KMS-11 (cell line): ENCODE results near the gene ZNF28.
"Not testable (repeated sequence)": the region's sequence is repeated elsewhere in the genome, so short reads cannot be mapped to it uniquely, and the experiment has no call there.

ENCODE experiments used
- H2AFZ ChIP-seq: fragments of 200-600 bp; sonication (generic); 2 replicates; pipeline ENCODE4 v1.6.1; 2016; ENCODE audit warnings: antibody characterized with exemption, mixed run types, low read depth
- H3K27ac ChIP-seq: fragments of 200-600 bp; sonication (generic); 2 replicates; pipeline ENCODE4 v1.6.1; 2016; ENCODE audit warnings: mild to moderate bottlenecking, mixed run types
- H3K27me3 ChIP-seq: fragments of 200-600 bp; sonication (generic); 2 replicates; pipeline ENCODE4 v1.6.1; 2017; ENCODE audit warnings: mild to moderate bottlenecking, low read depth, mixed run types, moderate library complexity; ENCODE audit not compliant: insufficient read depth
- H3K36me3 ChIP-seq: fragments of 200-600 bp; sonication (generic); 2 replicates; pipeline ENCODE4 v1.6.1; 2017; ENCODE audit warnings: mild to moderate bottlenecking, mixed run types; ENCODE audit not compliant: insufficient read depth
- H3K4me1 ChIP-seq: fragments of 200-600 bp; sonication (generic); 2 replicates; pipeline ENCODE4 v1.6.1; 2016; ENCODE audit warnings: mild to moderate bottlenecking, low read depth, mixed run types; ENCODE audit not compliant: poor library complexity, severe bottlenecking
- H3K4me2 ChIP-seq: fragments of 200-600 bp; sonication (generic); 2 replicates; pipeline ENCODE4 v1.7.0; 2016; ENCODE audit warnings: mild to moderate bottlenecking, mixed run types
- H3K4me3 ChIP-seq: fragments of 200-600 bp; sonication (generic); IDR thresholded peaks from 2 replicates; pipeline ENCODE4 v1.6.1; 2017; ENCODE audit warnings: low read depth, low read length, mixed read lengths; ENCODE audit not compliant: insufficient read depth
- H3K79me2 ChIP-seq: fragments of 200-600 bp; sonication (generic); 2 replicates; pipeline ENCODE4 v1.6.1; 2016; ENCODE audit warnings: low read depth, mixed run types; ENCODE audit not compliant: insufficient read depth
- H3K9ac ChIP-seq: fragments of 200-600 bp; sonication (generic); 2 replicates; pipeline ENCODE4 v1.6.1; 2016; ENCODE audit warnings: mild to moderate bottlenecking, mixed run types
- H4K20me1 ChIP-seq: fragments of 200-600 bp; sonication (generic); 2 replicates; pipeline ENCODE4 v1.6.1; 2016; ENCODE audit warnings: mild to moderate bottlenecking, mixed run types; ENCODE audit not compliant: insufficient read depth

The ZNF28 gene

DNA sequence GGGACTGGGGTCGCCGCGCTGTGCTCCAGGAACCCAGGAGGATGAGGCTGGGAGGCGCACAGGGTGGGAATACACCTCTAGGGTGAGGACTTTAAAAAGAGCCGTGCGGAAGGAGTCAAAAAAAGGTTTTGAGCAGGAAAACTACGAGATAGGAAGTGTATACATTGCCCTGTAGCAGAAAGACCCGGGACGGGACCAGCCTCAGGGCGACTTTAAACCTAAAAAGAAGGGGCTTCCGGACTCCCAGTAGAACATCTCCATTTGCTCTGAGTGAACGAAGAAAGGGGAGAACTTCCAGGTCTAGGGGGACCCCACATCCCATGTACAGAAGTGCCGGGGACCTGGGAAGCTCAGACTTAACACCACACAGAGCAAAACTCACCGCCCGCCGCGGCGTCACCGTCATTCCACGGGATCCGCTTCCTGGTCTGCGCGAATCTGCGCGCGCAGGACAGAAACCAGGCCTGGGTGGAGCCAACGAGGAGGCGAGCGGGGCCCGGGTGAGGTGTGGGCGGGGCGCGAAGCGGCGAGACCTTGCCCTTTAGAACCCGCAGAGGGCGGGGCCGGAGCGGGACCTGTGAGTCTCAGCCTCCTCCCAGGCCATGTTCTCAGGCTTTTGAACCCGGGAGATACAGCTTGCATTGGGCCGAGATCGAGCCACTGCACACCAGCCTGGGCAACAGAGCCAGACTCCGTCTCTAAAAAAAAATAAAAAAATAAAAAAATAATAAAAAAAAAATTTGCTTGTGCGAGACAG lies at the start of gene ZNF28:
ZNF28 (minus strand) TSS at position 430 of the 757 bp plus-strand sequence. CDS start 3,675 bp downstream, outside the sequence.
- peak within 1 kb of the TSS; percentile 34; the same call in 1 of the 2 replicates for H2AFZ ChIP-seq
- H3K9ac ChIP-seq, H3K79me2 ChIP-seq, H3K27me3 ChIP-seq, H3K4me2 ChIP-seq, H3K27ac ChIP-seq, H3K4me3 ChIP-seq, H3K4me1 ChIP-seq, H4K20me1 ChIP-seq, H3K36me3 ChIP-seq: not testable (repeated sequence)

DNA sequence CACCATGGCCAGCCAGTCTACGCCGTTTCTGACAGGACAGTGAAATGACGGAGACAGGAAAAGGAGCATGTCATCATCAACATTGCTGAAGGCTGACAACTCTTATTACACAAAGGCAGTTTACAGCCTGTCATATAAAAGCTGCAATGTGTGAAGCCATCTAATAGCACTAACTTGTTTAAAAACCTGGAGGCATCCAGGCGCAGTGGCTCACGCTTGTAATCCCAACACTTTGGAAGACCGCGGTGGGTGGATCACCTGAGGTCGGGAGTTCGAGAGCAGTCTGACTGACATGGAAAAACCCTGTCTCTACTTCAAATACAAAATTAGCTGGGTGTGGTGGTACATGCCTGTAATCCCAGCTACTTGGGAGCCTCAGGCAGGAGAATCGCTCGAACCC lies 46.6 kb upstream of the ZNF28 start:
- H3K4me2 ChIP-seq: not testable (repeated sequence)

DNA sequence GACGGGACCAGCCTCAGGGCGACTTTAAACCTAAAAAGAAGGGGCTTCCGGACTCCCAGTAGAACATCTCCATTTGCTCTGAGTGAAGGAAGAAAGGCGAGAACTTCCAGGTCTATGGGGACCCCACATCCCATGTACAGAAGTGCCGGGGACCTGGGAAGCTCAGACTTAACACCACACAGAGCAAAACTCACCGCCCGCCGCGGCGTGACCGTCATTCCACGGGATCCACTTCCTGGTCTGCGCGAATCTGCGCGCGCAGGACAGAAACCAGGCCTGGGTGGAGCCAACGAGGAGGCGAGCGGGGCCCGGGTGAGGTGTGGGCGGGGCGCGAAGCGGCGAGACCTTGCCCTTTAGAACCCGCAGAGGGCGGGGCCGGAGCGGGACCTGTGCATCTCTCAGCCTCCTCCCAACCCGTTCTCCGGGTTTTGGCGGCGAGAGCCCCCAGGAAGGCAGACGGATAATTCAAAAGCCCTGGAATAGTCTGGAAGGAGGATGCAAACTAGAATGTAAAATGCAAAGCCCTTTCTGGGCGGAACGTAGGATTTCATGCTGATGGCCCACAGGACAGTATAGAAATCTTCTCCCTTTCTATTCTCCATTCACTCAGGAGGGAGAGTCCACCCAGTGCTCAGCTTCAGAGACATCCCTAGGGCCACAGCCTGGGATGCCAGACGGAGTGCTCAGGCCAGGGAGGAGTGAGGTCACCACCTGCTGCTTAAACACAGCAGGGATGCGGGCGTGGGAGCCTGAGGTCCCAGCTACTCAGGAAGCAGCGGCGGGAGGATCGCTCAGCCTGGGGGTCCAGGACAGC lies 36.2 kb upstream of the ZNF28 start, which contains the start of gene ZNF468:
ZNF468 (minus strand) TSS at position 242 of the 814 bp plus-strand sequence. CDS start 3,347 bp downstream, outside the sequence.
- H3K4me3 ChIP-seq: not testable (repeated sequence)
- Histone ChIP-seq H3K9ac (peak within 1 kb of the TSS; percentile 60; the same call in 1 of the 2 replicates), H3K27ac (peak within 1 kb of the TSS; percentile 26; the same call in 1 of the 2 replicates)

More for the DNA sequence above, 46.6 kb upstream of the ZNF28 start:
- not testable (repeated sequence) for H3K9ac ChIP-seq, H3K36me3 ChIP-seq, H3K27ac ChIP-seq, H3K27me3 ChIP-seq, H3K79me2 ChIP-seq, H2AFZ ChIP-seq, H3K4me3 ChIP-seq, H4K20me1 ChIP-seq, H3K4me1 ChIP-seq

DNA sequence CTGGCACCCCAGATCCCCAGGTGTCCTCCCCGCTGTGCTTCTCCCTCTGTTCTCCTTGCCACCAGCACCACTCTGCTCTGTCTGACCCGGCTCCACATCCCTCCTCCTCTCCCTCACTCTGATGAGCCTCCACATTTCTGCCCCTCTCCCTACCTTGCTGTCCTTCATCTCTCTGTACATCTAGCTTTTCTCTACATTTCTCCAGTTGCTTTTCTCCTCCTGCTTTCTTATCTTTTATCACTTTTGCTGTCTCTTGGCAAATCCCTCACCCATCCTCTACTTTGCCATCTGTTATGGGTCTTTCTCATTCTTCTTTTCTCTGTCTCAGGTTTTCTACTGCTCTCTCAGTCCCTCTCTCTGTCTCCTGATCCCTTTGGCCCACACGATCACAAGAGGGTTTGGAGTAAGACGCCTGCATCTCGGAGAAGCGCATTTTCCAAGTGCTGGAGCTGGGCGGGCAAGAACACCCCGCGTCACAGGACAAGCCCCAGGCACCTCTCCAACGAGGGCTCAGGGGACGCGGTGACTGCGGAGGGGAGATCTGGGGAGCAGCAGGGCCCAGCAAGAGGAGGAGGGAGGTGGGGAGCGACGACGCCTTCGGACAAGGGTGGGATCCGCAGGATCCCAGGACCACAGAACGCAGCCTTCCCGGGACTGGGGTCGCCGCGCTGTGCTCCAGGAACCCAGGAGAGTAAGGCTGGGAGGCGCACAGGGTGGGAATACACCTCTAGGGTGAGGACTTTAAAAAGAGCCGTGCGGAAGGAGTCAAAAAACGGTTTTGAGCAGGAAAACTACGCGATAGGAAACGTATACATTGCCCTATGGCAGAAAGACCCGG lies 35.3 kb upstream of the ZNF28 start:
- Histone ChIP-seq H3K27ac (peak overlapping the region; percentile 26; the same call in 1 of the 2 replicates), H3K9ac (peak overlapping the region; percentile 60; the same call in 1 of the 2 replicates), H3K4me2 (peak overlapping the region; percentile 56; the same call in 1 of the 2 replicates), H2AFZ (peak overlapping the region; percentile 78)
- not testable (repeated sequence) for H3K27me3 ChIP-seq, H4K20me1 ChIP-seq, H3K4me1 ChIP-seq, H3K79me2 ChIP-seq, H3K36me3 ChIP-seq, H3K4me3 ChIP-seq

More for the DNA sequence above, 36.2 kb upstream of the ZNF28 start, which contains the start of gene ZNF468:
- not testable (repeated sequence) for H3K36me3 ChIP-seq, H4K20me1 ChIP-seq, H3K27me3 ChIP-seq, H3K4me1 ChIP-seq, H3K79me2 ChIP-seq
- Histone ChIP-seq H3K4me2 (peak within 1 kb of the TSS; percentile 56; the same call in 1 of the 2 replicates), H2AFZ (peak within 1 kb of the TSS; percentile 78)

DNA sequence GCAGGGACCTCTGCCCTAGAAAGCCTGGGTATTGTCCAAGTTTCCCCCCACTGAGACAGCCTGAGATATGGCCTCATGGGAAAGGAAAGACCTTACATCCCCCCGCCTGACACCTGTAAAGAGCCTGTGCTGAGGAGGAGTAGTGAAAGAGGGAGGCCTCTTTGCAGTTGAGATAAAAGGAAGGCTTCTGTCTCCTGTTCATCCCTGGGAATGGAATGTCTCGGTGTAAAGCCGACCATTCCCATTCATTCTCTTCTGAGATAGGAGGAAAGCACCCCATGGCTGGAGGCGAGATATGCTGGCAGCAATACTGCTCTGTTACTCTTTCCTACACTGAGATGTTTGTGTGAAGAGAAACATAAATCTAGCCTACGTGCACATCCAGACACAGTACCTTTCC lies 25.9 kb upstream of the ZNF28 start:
- H3K4me3 ChIP-seq, H3K9ac ChIP-seq, H3K27ac ChIP-seq, H3K4me1 ChIP-seq, H2AFZ ChIP-seq, H3K27me3 ChIP-seq, H3K79me2 ChIP-seq, H4K20me1 ChIP-seq, H3K4me2 ChIP-seq: not testable (repeated sequence)
- peaks cover 15% of the 10 kb centered on the region; the same call in 1 of the 2 replicates for H3K36me3 ChIP-seq

DNA sequence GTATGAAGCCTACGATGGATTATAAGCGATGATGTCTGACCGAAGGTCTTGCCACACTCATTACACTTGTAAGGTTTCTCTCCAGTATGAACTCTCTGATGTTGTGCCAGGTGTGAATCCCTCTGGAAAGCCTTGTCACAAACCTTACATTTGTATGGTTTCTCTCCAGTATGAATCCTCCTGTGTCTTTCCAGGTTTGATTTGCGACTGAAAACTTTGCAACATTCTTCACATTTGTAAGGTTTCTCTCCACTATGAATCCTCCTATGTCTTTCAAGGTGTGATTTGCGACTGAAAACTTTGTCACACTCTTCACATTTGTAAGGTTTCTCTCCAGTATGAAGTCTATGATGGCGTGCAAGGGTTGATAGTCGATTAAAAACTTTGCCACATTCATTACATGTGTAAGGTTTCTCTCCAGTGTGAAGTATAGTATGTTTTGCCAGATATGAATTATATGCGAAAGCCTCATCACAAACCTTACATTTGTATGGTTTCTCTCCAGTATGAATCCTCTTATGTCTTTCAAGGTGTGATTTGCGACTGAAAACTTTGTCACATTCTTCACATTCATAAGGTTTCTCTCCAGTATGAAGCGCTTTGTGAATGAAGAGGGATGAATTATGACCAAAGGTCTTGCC lies 19.5 kb upstream of the ZNF28 start:
- H3K27ac ChIP-seq, H3K4me1 ChIP-seq: not testable (repeated sequence)

DNA sequence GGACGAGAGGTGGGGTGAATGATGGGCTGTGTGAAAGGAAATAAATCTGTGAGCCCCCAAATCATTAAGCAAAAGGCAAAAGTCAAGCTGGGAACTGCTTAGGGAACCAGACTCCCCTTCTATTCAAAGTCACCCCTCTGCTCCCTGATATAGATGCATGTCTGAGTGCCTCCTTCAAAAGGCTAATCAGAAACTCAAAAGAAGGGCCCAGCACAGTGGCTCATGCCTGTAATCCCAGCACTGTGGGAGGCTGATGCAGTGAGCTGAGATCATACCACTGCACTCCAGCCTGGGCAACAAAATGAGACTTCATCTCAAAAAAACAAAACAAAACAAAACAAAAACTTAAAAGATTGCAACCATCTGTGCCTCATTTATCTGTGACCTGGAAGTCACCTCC lies 12.9 kb upstream of the ZNF28 start:
- H2AFZ ChIP-seq, H3K36me3 ChIP-seq, H3K4me3 ChIP-seq, H3K4me1 ChIP-seq, H3K27ac ChIP-seq, H4K20me1 ChIP-seq, H3K9ac ChIP-seq, H3K4me2 ChIP-seq, H3K27me3 ChIP-seq, H3K79me2 ChIP-seq: not testable (repeated sequence)

More for the DNA sequence above, 19.5 kb upstream of the ZNF28 start:
- peaks cover 11% of the 10 kb centered on the region; the same call in 1 of the 2 replicates for H3K36me3 ChIP-seq
- H2AFZ ChIP-seq, H4K20me1 ChIP-seq, H3K27me3 ChIP-seq, H3K9ac ChIP-seq, H3K4me3 ChIP-seq, H3K79me2 ChIP-seq, H3K4me2 ChIP-seq: not testable (repeated sequence)

DNA sequence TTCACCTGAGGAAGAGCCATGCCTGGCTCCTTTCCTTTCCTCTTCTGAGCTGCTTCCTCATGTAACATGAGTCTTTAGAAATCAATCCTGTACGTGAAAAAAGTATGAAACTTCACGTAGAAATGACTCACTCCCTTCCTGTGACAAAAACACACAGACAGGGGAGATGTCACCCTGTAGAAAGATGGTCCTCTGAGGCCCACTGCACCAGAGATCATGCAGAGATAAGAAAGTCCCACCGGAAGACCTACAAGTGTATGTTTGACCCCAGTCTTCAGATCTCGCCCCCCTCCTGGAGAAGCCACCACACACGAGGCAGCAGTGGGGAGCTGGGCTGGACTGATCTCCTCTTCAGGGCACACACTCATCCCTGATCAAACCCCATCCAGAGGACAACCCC lies 12.1 kb upstream of the ZNF28 start:
- not testable (repeated sequence) for H3K36me3 ChIP-seq, H3K79me2 ChIP-seq, H3K4me1 ChIP-seq, H2AFZ ChIP-seq, H3K4me3 ChIP-seq, H4K20me1 ChIP-seq, H3K9ac ChIP-seq, H3K4me2 ChIP-seq, H3K27ac ChIP-seq, H3K27me3 ChIP-seq

DNA sequence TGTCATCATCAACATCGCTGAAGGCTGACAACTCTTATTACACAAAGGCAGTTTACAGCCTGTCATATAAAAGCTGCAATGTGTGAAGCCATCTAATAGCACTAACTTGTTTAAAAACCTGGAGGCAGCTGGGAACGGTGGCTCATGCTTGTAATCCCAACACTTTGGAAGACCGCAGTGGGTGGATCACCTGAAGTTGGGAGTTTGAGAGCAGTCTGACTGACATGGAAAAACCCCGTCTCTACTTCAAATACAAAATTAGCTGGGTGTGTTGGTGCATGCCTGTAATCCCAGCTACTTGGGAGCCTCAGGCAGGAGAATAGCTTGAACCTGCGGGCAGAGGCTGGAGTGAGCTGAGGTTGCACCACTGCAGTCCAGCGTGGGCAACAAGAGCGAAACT lies 8.4 kb upstream of the ZNF28 start:
- not testable (repeated sequence) for H3K36me3 ChIP-seq, H3K4me2 ChIP-seq, H3K9ac ChIP-seq, H4K20me1 ChIP-seq, H2AFZ ChIP-seq, H3K4me1 ChIP-seq, H3K4me3 ChIP-seq, H3K79me2 ChIP-seq, H3K27me3 ChIP-seq, H3K27ac ChIP-seq
